Measurements from ENCODE around the gene LDLRAD1. TPM values are rescaled to one million over a fixed set of nuclear protein-coding genes. Genes with fewer than 3 reads are reported as not detected.

The LDLRAD1 gene
- polyA plus RNA-seq, 1 donor from 2014 or later: not detected

- H3K4me3 ChIP-seq (ENCODE audit: low read length): no peak overlapping the region
- H3K9me2 ChIP-seq (ENCODE audit: insufficient read depth, low read length): no peaks in the 10 kb centered on the region
- H3K27me3 ChIP-seq (ENCODE audit: insufficient read depth, low read depth, low read length): no peaks in the 10 kb centered on the region
- H4K20me1 ChIP-seq (ENCODE audit: insufficient read depth): no peaks in the 10 kb centered on the region
- no peaks in the 10 kb centered on the region for H3K36me3 ChIP-seq (ENCODE audit: insufficient read depth, low read length)
- H3K9ac ChIP-seq (ENCODE audit: low read length): no peak overlapping the region
- H3K27ac ChIP-seq (ENCODE audit: low read length): no peak overlapping the region
- H3K79me2 ChIP-seq (replicated peaks; ENCODE audit: insufficient read depth, low read length): no peaks in the 10 kb centered on the region
- TF ChIP-seq RAD21 (conservative IDR thresholded peaks at IDR 0.05): no peak
- TF ChIP-seq CTCF (IDR thresholded peaks at IDR 0.05; ENCODE audit: poor library complexity, severe bottlenecking): no peak
- no peak for TF ChIP-seq MXI1 (conservative IDR thresholded peaks at IDR 0.05; ENCODE audit: poor library complexity, severe bottlenecking)
- TF ChIP-seq POLR2AphosphoS5 (IDR thresholded peaks at IDR 0.05): no peak
- no peak for TF ChIP-seq REST (IDR thresholded peaks at IDR 0.05; ENCODE audit: borderline replicate concordance)
- no peak for TF ChIP-seq SMC3 (conservative IDR thresholded peaks at IDR 0.05; ENCODE audit: poor library complexity)
- TF ChIP-seq EP300 (conservative IDR thresholded peaks at IDR 0.05; ENCODE audit: poor library complexity, severe bottlenecking): no peak
- TF ChIP-seq EZH2 (IDR thresholded peaks at IDR 0.05; ENCODE audit: borderline replicate concordance, insufficient read depth, low read length, poor library complexity, severe bottlenecking): no peak
- no peak for TF ChIP-seq TAF1 (IDR thresholded peaks at IDR 0.05; ENCODE audit: low read depth)
- H3K9me3 ChIP-seq (ENCODE audit: low read length): no peaks in the 10 kb centered on the region
- no peak overlapping the region for H2AFZ ChIP-seq (ENCODE audit: low read depth, low read length)
- H3F3A ChIP-seq (ENCODE audit: insufficient read depth, low read length, poor library complexity, severe bottlenecking): no peaks in the 10 kb centered on the region
- H3K4me2 ChIP-seq (ENCODE audit: low read length): no peak overlapping the region
Observed at GRCh38 chr1:53964109-53964508, 53.9 kb downstream of the LDLRAD1 start.

- H3K4me3 ChIP-seq (ENCODE audit: low read length): no peak overlapping the region
- no peak overlapping the region for H3K9ac ChIP-seq (ENCODE audit: low read length)
- H3K36me3 ChIP-seq (ENCODE audit: insufficient read depth, low read length): no peaks in the 10 kb centered on the region
- no peaks in the 10 kb centered on the region for H3K9me2 ChIP-seq (ENCODE audit: insufficient read depth, low read length)
- H2AFZ ChIP-seq (ENCODE audit: low read depth, low read length): no peak overlapping the region
- no peaks in the 10 kb centered on the region for H3K79me2 ChIP-seq (replicated peaks; ENCODE audit: insufficient read depth, low read length)
- no peaks in the 10 kb centered on the region for H3F3A ChIP-seq (ENCODE audit: insufficient read depth, low read length, poor library complexity, severe bottlenecking)
- H4K20me1 ChIP-seq (ENCODE audit: insufficient read depth): no peaks in the 10 kb centered on the region
- no peaks in the 10 kb centered on the region for H3K9me3 ChIP-seq (ENCODE audit: low read length)
- no peak overlapping the region for H3K27ac ChIP-seq (ENCODE audit: low read length)
- TF ChIP-seq CTCF (IDR thresholded peaks at IDR 0.05; ENCODE audit: poor library complexity, severe bottlenecking) (no peak), EP300 (conservative IDR thresholded peaks at IDR 0.05; ENCODE audit: poor library complexity, severe bottlenecking) (no peak), POLR2AphosphoS5 (IDR thresholded peaks at IDR 0.05) (no peak), TAF1 (IDR thresholded peaks at IDR 0.05; ENCODE audit: low read depth) (no peak), MXI1 (conservative IDR thresholded peaks at IDR 0.05; ENCODE audit: poor library complexity, severe bottlenecking) (no peak), EZH2 (IDR thresholded peaks at IDR 0.05; ENCODE audit: borderline replicate concordance, insufficient read depth, low read length, poor library complexity, severe bottlenecking) (no peak), SMC3 (conservative IDR thresholded peaks at IDR 0.05; ENCODE audit: poor library complexity) (no peak), RAD21 (conservative IDR thresholded peaks at IDR 0.05) (no peak)
- no peak overlapping the region for H3K4me2 ChIP-seq (ENCODE audit: low read length)
- H3K27me3 ChIP-seq (ENCODE audit: insufficient read depth, low read depth, low read length): no peaks in the 10 kb centered on the region
Observed at GRCh38 chr1:53963460-53963859, 54.5 kb downstream of the LDLRAD1 start.

Measured in neural cell (in vitro differentiated cells).